ENCODE measurements around the gene ATF7IP.

Gene ATF7IP

GRCh38 chr12:14495326-14495725, 129.8 kb downstream of the ATF7IP start:
- no peak for DNase-seq

GRCh38 chr12:14505626-14506596, 140.4 kb downstream of the ATF7IP start:
- no peak for DNase-seq

DNA sequence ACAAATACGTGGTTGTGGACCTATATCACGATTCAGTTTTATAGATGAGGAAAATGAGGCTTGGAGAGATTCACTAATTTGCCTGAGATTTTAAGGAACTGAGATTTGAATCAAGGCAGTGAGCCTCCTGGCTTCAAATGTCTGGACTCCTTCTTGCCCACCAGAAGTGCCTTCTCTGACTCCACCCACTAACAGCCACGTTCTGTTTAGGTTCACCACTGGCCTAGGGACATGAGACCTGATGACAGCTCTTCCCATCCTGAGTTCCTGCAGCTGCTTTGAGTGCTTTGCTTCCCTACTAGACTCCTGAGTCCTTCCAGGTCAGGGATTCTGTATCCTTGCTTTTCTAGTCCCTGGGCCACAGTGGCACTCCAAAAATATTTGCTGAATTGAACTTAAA, 145.1 kb downstream of the ATF7IP start:
- DNase-seq: no peak

DNA sequence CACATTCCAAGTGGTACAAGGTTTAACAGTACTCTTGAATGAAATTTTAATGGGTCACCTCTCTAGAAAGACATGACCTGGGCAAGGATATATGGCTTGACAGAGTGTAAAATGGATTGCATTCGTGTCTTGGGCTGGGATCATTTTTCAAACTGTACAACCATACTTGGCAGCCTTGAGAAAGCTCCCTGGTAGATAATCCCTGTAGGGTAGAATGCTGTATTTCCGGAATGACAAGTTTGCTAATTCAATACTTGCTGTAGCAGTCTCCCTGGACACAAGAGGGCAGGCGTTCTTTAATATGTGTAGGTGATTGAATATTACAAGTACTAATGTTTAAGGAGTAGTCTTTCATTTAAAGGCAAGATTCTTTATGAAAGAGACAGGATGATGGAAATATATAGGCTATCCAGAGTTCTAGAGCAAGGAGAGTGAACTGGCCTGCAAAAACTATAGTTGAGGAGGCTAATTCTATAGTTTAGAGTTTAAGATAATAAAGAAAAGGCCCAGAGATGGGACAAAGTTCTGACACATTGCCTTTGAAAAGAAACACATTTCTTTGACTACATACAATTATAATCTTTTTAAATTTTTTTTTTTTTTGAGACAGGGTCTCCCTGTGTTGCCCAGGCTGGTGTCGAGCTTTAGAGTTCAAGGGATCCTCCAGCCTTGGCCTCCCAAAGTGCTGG, 148.8 kb downstream of the ATF7IP start:
- DNase-seq: no peak

- no peak for DNase-seq
Measured at GRCh38 chr12:14514946-14515345, 149.5 kb downstream of the ATF7IP start.

- no peak for DNase-seq
Measured at GRCh38 chr12:14521822-14522221, 156.3 kb downstream of the ATF7IP start.

- DNase-seq: no peak
Measured at GRCh38 chr12:14525964-14526363, 160.5 kb downstream of the ATF7IP start.

DNA sequence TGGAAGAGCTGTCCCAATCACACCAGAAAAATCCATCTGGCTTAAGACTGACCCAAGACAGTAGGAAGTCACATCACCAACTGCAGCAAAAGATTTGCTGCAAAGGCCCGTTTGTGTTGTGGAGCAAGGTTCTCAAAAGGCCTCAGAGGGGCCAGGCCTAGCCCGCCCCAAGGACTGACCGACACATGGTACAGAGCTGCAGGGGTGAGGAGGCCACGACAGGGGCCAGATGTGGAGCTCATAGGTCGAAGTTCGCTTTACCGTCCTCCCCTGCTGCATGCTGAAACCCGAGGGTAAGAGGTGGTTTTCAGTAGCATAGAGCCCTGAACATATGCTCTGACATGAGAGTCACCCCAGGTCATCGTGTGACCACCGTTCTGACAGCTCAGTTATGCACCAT, 166.7 kb downstream of the ATF7IP start:
- no peak for DNase-seq

GRCh38 chr12:14537088-14537487, 171.6 kb downstream of the ATF7IP start:
- no peak for DNase-seq

DNA sequence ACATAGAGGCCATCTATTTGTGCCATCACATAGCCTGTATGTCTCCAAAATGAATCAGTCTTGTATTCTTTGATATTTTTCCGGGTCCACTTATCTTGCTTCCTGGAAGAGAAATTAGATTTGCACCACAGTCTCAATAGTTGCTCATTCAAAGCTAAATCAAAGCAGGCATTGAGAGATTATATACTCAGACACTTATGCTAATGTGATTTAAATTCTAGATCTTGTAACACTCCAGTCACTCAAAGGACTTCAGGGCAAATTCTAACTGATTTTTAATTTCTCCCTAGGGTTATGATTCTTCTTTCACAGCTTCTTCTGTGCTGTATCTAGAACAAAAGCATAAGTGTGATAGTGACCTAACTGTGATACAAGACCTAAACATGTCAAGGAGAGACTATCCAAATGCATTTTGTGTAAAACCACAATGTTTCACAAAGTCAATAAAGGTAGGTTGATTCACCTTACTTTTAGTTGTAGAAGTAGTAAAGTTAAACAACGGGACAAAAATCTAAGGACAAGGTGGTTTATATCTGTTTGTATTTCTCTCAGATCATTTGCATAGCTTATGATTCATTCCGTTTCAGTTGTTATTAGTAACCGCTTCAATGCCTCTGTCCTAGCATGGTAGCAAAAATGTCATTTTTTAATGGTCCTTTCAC, 175.4 kb downstream of the ATF7IP start:
- DNase-seq: no peak

DNA sequence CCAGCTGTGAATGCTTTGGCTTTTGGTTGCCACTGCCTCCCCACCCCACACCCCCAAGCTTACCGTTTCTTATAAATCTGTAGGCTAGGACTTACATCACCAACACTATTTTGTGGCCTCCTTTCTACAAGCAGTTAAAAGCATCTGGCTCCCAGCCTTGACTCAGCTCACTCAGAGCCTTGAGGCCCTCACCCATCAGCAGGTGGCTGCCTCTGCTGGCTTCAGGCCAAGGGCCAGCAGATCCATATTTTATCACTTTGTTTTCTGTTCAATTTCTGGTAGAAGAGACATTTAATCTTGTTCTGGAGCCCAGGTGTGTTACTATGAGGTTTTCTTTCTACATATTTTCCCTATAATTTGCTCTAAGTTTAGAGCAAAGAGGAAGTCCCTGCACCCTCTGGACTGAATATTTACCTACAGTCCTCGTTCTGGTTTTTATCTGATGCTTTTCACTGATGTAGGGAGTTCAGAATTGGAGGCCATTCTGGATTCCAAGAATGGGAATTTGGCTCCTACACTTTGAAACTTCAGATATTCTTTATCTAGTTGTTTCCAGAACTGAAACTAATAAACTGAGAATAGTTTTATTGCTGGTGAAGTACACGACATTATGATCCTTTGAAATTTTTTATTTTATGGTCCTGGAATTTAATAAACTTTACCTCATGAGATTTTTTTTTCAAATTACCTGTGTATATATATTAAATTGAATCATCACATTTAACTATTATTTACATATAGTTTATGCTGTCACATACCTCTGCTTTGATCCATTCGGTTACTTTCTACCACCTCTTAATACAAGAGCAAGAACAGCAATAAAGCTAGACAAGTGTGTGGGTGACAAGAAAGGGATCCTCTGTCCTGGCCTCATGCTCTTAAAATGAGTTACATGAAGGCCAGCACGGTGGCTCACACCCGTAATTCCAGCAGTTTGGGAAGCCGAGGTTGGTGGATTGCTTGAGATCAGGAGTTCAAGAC, 180.0 kb downstream of the ATF7IP start:
- no peak for DNase-seq

DNA sequence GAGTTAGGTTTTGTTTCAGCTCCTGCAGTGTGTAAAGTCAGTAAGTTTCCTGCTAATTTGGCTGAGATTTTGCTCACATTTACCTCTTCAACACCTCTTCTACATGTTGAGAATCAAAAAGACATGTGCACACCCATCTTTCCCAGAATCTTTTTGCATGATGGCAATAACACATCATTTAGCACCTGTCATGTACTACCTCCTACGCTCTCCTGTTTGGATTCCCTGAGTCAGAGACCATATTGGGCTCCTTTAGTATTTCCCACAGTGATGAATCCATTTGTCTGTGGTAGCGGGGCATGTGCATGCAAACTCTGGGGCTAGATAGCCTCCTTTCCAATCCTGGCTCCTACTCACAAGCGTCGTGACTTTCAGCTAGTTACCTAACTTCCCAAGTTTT, 182.1 kb downstream of the ATF7IP start:
- no peak for DNase-seq

- DNase-seq: no peak
Measured at GRCh38 chr12:14548609-14549008, 183.1 kb downstream of the ATF7IP start.

Measured in fibroblast of skin of right quadriceps (primary cell).